Gastroesophageal sphincter (tissue), 3 donors: ENCODE results near the gene SCAP.
"Not testable (repeated sequence)": the region's sequence is repeated elsewhere in the genome, so short reads cannot be mapped to it uniquely, and the experiment has no call there.

ENCODE experiments used
- EP300 ChIP-seq: sonication (generic); formaldehyde crosslinking; IDR thresholded peaks from one replicate; pipeline ENCODE4 v1.6.1; 2017; ENCODE audit warnings: antibody characterized with exemption, mild to moderate bottlenecking
- POLR2A ChIP-seq, 2 donors: fragments of 450-650 bp; IDR thresholded peaks; one replicate each; pipeline ENCODE4 v1.6.1; 2017; ENCODE audit warnings: antibody characterized with exemption in 2 of 2, mild to moderate bottlenecking in 2 of 2, moderate library complexity in 1 of 2
- POLR2AphosphoS5 ChIP-seq: sonication (generic); formaldehyde crosslinking; IDR thresholded peaks from one replicate; pipeline ENCODE4 v1.6.1; 2017; ENCODE audit warnings: antibody characterized with exemption
- TF ChIP-seq, protein P1 (sequence below), 4 experiments: fragments of 200-600 bp in 2 of 4; fragments of 450-650 bp in 2 of 4; sonication (generic) in 1 of 4; IDR thresholded peaks; one replicate each; pipeline ENCODE4 v1.5.1; 2017 to 2019; ENCODE audit warnings: antibody characterized with exemption in 4 of 4, mild to moderate bottlenecking in 2 of 4, moderate library complexity in 2 of 4

DNA sequence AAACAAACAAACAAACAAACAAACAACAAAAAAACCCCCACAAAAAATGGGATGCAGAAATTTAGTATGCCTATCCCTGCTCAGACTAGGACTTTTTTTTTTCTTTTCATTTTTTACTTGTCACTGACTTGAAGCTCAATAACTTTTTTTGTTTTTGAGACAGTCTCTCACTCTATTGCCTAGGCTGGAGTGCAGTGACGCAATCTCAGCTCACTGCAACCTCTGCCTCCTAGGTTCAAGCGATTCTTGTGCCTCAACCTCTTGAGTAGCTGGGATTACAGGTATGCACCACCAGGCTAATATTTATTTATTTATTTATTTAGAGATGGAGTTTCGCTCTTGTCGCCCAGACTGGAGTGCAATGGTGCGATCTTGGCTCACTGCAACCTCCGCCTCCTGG, 29.5 kb upstream of the SCAP start:
- TF ChIP-seq POLR2A (IDR thresholded peaks at IDR 0.05); POLR2AphosphoS5; EP300: not testable (repeated sequence)
- TF ChIP-seq, protein P1, sequence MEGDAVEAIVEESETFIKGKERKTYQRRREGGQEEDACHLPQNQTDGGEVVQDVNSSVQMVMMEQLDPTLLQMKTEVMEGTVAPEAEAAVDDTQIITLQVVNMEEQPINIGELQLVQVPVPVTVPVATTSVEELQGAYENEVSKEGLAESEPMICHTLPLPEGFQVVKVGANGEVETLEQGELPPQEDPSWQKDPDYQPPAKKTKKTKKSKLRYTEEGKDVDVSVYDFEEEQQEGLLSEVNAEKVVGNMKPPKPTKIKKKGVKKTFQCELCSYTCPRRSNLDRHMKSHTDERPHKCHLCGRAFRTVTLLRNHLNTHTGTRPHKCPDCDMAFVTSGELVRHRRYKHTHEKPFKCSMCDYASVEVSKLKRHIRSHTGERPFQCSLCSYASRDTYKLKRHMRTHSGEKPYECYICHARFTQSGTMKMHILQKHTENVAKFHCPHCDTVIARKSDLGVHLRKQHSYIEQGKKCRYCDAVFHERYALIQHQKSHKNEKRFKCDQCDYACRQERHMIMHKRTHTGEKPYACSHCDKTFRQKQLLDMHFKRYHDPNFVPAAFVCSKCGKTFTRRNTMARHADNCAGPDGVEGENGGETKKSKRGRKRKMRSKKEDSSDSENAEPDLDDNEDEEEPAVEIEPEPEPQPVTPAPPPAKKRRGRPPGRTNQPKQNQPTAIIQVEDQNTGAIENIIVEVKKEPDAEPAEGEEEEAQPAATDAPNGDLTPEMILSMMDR (IDR thresholded peaks at IDR 0.05): not testable (repeated sequence)
